ENCODE results near the gene LARGE2. TPM values are rescaled to one million over a fixed set of nuclear protein-coding genes. Genes with fewer than 3 reads are reported as not detected.

Gene LARGE2
- total and polyA plus RNA-seq, 2 experiments from 2014 or later: not detected

DNA sequence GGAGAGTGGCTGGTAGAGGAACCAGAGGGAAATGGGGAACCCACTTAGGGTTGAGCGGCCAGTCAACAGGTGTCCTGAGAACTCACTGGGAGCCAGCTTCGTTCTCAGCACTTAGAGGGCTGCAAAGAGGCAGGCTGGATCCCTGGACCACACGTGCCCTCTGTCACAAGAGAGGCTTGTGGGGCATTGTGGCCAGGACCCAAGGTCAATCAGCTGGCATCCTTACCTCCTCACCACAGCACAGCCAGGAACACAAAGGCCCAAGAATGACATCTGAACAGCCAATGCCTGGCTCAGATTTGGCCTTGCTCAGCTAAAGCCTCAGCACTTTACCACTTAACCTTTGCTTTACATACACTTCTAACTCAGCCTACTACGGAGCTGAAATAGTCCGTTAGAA is 29.6 kb upstream of the LARGE2 start:
- Histone ChIP-seq H3K9me2 (ENCODE audit: insufficient read depth) (no peaks in the 10 kb centered on the region), H3K27me3 (replicated peaks; ENCODE audit: insufficient read depth) (no peaks in the 10 kb centered on the region), H3K36me3 (ENCODE audit: low read depth) (no peaks in the 10 kb centered on the region), H2AFZ (no peak overlapping the region), H3K4me2 (ENCODE audit: unreplicated experiment) (no peak overlapping the region), H3K4me3 (no peak overlapping the region), H3K27ac (no peak overlapping the region), H3K9me3 (ENCODE audit: low read depth) (no peaks in the 10 kb centered on the region), H3K4me1 (ENCODE audit: insufficient read depth) (no peaks in the 10 kb centered on the region), H3K79me2 (ENCODE audit: insufficient read depth) (no peaks in the 10 kb centered on the region), H4K20me1 (ENCODE audit: insufficient read depth) (no peaks in the 10 kb centered on the region), H3K9ac (no peak overlapping the region), H3F3A (ENCODE audit: insufficient read depth) (no peaks in the 10 kb centered on the region)
- in situ Hi-C loops (cut with MboI): no loop called here
- TF ChIP-seq EZH2 (IDR thresholded peaks at IDR 0.05; ENCODE audit: insufficient read depth, poor library complexity, severe bottlenecking) (no peak), EZH2phosphoT487 (IDR thresholded peaks at IDR 0.05; ENCODE audit: insufficient read depth, low read depth) (no peak)
- no peak for DNase-seq
- WGBS, 2 experiments (ENCODE audit: low coverage in 1 of 2, low lambda C conversion rate in 2 of 2, missing lambda C conversion rate in 2 of 2): 35 to 37% methylated on average over 5 of the region's 5 CpGs

DNA sequence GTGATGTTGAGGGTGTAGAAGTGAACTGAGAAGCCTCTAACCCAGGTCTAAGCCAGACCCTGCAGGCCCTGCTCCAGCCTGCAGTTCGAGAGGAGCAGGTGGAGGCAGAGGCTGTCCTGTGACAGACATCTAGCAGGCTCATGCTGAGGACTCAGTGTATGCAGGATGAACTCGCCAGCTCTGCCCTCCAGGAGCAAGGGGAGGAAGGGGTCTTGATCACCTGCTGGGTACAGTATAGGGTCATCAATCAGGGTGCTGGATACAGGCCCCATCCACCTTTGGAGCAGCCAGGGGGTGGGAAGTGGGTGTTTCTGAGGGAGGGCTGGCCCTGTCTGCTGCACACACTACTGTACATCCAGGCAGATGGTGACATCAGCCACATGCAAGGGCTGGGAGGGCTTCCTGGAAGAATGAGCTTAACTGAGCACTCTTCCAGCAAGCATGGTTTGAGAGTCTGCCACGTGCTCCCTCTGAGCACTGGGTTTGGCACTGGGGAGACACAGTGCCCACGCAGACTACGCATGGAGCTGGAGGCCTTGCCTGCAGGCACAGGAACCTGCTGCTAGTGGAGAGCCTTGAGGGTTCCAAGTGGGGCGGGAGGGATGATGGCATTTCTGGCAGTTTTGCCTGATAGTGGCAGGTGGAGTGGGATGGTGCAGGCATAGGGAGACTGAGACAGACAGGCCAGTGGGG is 27.8 kb upstream of the LARGE2 start:
- Histone ChIP-seq H3K9me2 (ENCODE audit: insufficient read depth) (no peaks in the 10 kb centered on the region), H4K20me1 (ENCODE audit: insufficient read depth) (no peaks in the 10 kb centered on the region), H3K9me3 (ENCODE audit: low read depth) (no peaks in the 10 kb centered on the region), H2AFZ (no peak overlapping the region), H3K27ac (no peak overlapping the region), H3K4me1 (ENCODE audit: insufficient read depth) (no peaks in the 10 kb centered on the region), H3K36me3 (ENCODE audit: low read depth) (no peaks in the 10 kb centered on the region), H3K27me3 (replicated peaks; ENCODE audit: insufficient read depth) (no peaks in the 10 kb centered on the region), H3K4me3 (no peak overlapping the region), H3K9ac (no peak overlapping the region), H3K79me2 (ENCODE audit: insufficient read depth) (no peaks in the 10 kb centered on the region), H3K4me2 (ENCODE audit: unreplicated experiment) (no peak overlapping the region), H3F3A (ENCODE audit: insufficient read depth) (no peaks in the 10 kb centered on the region)
- WGBS, 2 experiments (ENCODE audit: low coverage in 1 of 2, low lambda C conversion rate in 2 of 2, missing lambda C conversion rate in 2 of 2): 55 to 56% methylated on average over 6 of the region's 6 CpGs
- in situ Hi-C loops (cut with MboI): no loop called here
- DNase-seq: no peak
- TF ChIP-seq EZH2 (IDR thresholded peaks at IDR 0.05; ENCODE audit: insufficient read depth, poor library complexity, severe bottlenecking): no peak
- TF ChIP-seq EZH2phosphoT487 (IDR thresholded peaks at IDR 0.05; ENCODE audit: insufficient read depth, low read depth): no peak

DNA sequence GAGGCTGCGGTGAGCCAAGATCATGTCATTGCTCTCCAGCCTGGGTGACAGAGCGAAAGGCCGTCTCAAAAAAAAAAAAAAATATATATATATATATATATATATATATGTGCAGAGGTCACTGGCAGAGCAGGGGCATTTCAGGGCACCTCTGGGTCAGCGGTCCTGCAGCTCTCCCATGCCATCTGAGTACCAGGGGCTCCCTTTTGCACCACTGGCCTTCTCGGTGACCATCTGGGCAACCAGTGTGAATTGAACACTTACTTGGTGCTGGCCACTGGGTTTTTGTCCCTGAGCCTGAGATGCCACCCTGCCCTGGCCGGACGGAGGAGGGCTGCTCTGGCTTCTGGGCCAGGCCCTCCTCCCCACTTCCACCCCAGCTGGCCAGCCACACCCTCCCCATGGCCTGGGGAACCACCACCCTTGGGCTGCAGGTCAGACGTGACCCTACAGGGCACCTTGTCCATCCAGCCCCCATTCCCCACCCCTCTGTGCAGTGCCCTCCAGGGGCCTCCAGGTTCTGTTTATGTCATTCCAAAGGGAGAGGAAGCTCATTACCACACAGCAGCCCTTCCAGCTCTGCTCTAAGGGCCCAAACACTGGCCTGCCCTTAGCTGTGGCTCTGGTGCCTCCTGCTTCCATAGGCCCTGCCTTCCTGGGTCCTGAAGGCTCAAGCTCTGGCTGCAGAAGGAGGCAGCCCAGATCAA is 26.8 kb upstream of the LARGE2 start:
- Histone ChIP-seq H4K20me1 (ENCODE audit: insufficient read depth) (no peaks in the 10 kb centered on the region), H3K9me3 (ENCODE audit: low read depth) (no peaks in the 10 kb centered on the region), H3K4me1 (ENCODE audit: insufficient read depth) (no peaks in the 10 kb centered on the region), H3K27me3 (replicated peaks; ENCODE audit: insufficient read depth) (no peaks in the 10 kb centered on the region), H2AFZ (no peak overlapping the region), H3K36me3 (ENCODE audit: low read depth) (no peaks in the 10 kb centered on the region), H3K9ac (no peak overlapping the region), H3K79me2 (ENCODE audit: insufficient read depth) (no peaks in the 10 kb centered on the region), H3K9me2 (ENCODE audit: insufficient read depth) (no peaks in the 10 kb centered on the region), H3F3A (ENCODE audit: insufficient read depth) (no peaks in the 10 kb centered on the region), H3K4me3 (no peak overlapping the region), H3K27ac (no peak overlapping the region), H3K4me2 (ENCODE audit: unreplicated experiment) (no peak overlapping the region)
- in situ Hi-C loops (cut with MboI): no loop called here
- DNase-seq: no peak
- WGBS, 2 experiments (ENCODE audit: low coverage in 1 of 2, low lambda C conversion rate in 2 of 2, missing lambda C conversion rate in 2 of 2): 85 to 87% methylated on average over 5 to 8 of the region's 8 CpGs
- no peak for TF ChIP-seq EZH2 (IDR thresholded peaks at IDR 0.05; ENCODE audit: insufficient read depth, poor library complexity, severe bottlenecking)
- no peak for TF ChIP-seq EZH2phosphoT487 (IDR thresholded peaks at IDR 0.05; ENCODE audit: insufficient read depth, low read depth)

DNA sequence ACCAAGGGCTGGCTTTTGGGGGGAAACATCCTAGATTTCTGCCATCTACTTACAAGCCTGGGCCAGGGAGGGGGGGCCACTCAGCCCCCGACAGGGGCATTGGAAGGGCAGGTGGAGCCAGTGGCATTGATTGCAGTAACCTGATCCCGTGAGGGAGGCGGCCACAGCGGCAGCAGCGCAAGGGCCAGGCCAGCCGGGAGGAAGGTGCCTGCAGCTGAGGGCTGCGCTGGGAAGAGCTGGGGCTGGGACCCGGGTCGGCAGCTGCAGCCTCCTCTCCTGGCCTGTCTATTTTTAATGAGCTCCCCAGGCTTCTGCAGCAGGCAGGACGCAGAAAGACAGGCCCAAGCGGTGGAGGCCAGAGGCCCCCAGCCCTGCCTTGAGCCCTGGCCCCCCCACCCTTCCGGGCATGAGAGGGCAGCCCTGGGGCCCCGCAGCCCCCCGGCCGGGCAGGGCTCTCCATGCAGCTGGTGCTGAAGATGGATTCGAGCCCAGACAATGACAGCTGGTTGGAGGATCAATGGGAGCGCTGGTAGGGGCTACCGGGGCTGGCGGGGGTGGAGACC is 26.0 kb upstream of the LARGE2 start:
- no peak overlapping the region for H3K27ac ChIP-seq
- H4K20me1 ChIP-seq (ENCODE audit: insufficient read depth): no peaks in the 10 kb centered on the region
- H3F3A ChIP-seq (ENCODE audit: insufficient read depth): no peaks in the 10 kb centered on the region
- H3K9ac ChIP-seq: no peak overlapping the region
- H3K9me3 ChIP-seq (ENCODE audit: low read depth): no peaks in the 10 kb centered on the region
- in situ Hi-C loops (cut with MboI): no loop called here
- no peak for DNase-seq
- H2AFZ ChIP-seq: no peak overlapping the region
- TF ChIP-seq EZH2phosphoT487 (IDR thresholded peaks at IDR 0.05; ENCODE audit: insufficient read depth, low read depth): no peak
- no peak for TF ChIP-seq EZH2 (IDR thresholded peaks at IDR 0.05; ENCODE audit: insufficient read depth, poor library complexity, severe bottlenecking)
- 20 to 28% methylated on average over 15 to 17 of the region's 19 CpGs for WGBS, 2 experiments (ENCODE audit: low coverage in 1 of 2, low lambda C conversion rate in 2 of 2, missing lambda C conversion rate in 2 of 2)
- H3K4me1 ChIP-seq (ENCODE audit: insufficient read depth): no peaks in the 10 kb centered on the region
- no peaks in the 10 kb centered on the region for H3K36me3 ChIP-seq (ENCODE audit: low read depth)
- no peaks in the 10 kb centered on the region for H3K27me3 ChIP-seq (replicated peaks; ENCODE audit: insufficient read depth)
- no peak overlapping the region for H3K4me3 ChIP-seq
- no peaks in the 10 kb centered on the region for H3K9me2 ChIP-seq (ENCODE audit: insufficient read depth)
- no peak overlapping the region for H3K4me2 ChIP-seq (ENCODE audit: unreplicated experiment)
- no peaks in the 10 kb centered on the region for H3K79me2 ChIP-seq (ENCODE audit: insufficient read depth)

Measured in GM23248 (cell line).